Tibial artery (tissue), 4 donors: ENCODE results near the gene FNDC5.

Experiments
- DNase-seq, 2 donors: peaks; one replicate each; pipeline ENCODE4 v3.0.0-alpha.2; 2019
- H3K27ac ChIP-seq, 2 donors: fragments of 200-600 bp; sonication (generic) in 1 of 2; 1 replicate in 1 of 2; 2 replicates in 1 of 2; pipeline ENCODE4 v1.5.1; 2018 to 2019; ENCODE audit warnings: mild to moderate bottlenecking in 1 of 2
- H3K27me3 ChIP-seq, 2 donors: fragments of 200-600 bp; sonication (generic) in 1 of 2; one replicate each; pipeline versions ENCODE4 v1.5.1 to v1.6.0; 2016 to 2019
- H3K36me3 ChIP-seq, 3 donors: fragments of 200-600 bp; sonication (generic) in 2 of 3; one replicate each; pipeline ENCODE4 v1.5.1; 2016 to 2019; ENCODE audit warnings: mild to moderate bottlenecking in 2 of 3
- H3K4me1 ChIP-seq, 4 donors: fragments of 200-600 bp; sonication (generic) in 2 of 4; 1 replicate in 3 of 4; 2 replicates in 1 of 4; pipeline ENCODE4 v1.5.1; 2016 to 2019
- H3K4me3 ChIP-seq, 2 donors: fragments of 200-600 bp; sonication (generic) in 1 of 2; 1 replicate in 1 of 2; 2 replicates in 1 of 2; pipeline ENCODE4 v1.5.1; 2018 to 2019; ENCODE audit warnings: mild to moderate bottlenecking in 2 of 2
- H3K9me3 ChIP-seq, 3 donors: fragments of 200-600 bp; sonication (generic) in 1 of 3; one replicate each; pipeline ENCODE4 v1.5.1; 2016 to 2019
- intact Hi-C: fragments of 100-400 bp; cut with DNase I; formaldehyde crosslinking; loops from one replicate; pipeline ENCODE4 v1.15.0; 2023; ENCODE audit warnings: low total_unique reads
- TF ChIP-seq, protein P1 (sequence below), 2 experiments: fragments of 200-600 bp in 1 of 2; fragments of 450-650 bp in 1 of 2; IDR thresholded peaks; one replicate each; pipeline ENCODE4 v1.5.1; 2017 to 2019; ENCODE audit warnings: antibody characterized with exemption in 2 of 2, mild to moderate bottlenecking in 1 of 2, moderate library complexity in 1 of 2

The FNDC5 gene

GRCh38 chr1:32831878-32832277, 38.8 kb downstream of the FNDC5 start:
- Histone ChIP-seq H3K9me3 (no peaks in the 10 kb centered on the region), H3K4me1 (no peaks in the 10 kb centered on the region), H3K36me3 (peaks cover 73 to 87% (median 81%) of the 10 kb centered on the region in 3 donors), H3K27me3 (no peaks in the 10 kb centered on the region), H3K4me3 (no peak overlapping the region), H3K27ac (no peak overlapping the region)
- TF ChIP-seq, protein P1, sequence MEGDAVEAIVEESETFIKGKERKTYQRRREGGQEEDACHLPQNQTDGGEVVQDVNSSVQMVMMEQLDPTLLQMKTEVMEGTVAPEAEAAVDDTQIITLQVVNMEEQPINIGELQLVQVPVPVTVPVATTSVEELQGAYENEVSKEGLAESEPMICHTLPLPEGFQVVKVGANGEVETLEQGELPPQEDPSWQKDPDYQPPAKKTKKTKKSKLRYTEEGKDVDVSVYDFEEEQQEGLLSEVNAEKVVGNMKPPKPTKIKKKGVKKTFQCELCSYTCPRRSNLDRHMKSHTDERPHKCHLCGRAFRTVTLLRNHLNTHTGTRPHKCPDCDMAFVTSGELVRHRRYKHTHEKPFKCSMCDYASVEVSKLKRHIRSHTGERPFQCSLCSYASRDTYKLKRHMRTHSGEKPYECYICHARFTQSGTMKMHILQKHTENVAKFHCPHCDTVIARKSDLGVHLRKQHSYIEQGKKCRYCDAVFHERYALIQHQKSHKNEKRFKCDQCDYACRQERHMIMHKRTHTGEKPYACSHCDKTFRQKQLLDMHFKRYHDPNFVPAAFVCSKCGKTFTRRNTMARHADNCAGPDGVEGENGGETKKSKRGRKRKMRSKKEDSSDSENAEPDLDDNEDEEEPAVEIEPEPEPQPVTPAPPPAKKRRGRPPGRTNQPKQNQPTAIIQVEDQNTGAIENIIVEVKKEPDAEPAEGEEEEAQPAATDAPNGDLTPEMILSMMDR (IDR thresholded peaks at IDR 0.05) = no peak
- intact Hi-C loops = no loop called here
- no peak for DNase-seq

DNA sequence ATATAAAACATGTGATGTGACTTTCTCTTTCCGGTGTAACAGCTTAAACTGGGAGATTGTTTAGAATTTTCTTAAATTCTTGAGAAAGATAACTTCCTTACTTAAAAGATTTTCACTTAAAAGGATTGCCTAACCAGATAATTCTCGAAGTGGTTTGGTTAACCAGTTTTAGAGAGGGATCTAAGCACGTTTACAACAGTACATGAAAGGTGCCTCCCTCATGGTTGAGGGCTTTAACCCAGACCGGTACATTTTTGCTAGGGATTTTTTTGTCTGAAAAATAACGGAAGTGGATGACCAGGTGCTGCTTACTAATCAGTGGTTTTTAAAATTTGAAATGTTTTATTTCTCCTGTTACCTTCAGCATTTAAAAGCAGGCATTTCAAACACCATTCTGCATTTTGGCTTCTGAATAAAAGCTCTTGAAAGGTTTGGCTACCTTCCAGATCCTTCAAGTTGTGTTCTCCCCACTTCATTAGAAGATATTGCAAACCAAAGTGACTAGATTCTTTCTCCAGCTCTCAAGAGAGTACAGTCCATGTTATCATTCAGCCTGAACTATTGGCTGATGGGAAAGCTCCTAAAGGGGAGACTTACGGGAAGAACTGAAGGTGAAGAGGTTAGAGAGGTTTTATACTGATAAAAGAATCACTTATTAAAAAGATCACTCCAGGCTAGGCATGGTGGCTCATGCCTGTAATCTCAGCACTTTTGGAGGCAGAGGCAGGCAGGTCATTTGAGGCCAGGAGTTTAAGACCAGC, 40.4 kb downstream of the FNDC5 start:
- Histone ChIP-seq H3K9me3 (no peaks in the 10 kb centered on the region), H3K36me3 (peaks cover 83 to 98% (median 88%) of the 10 kb centered on the region in 3 donors), H3K27ac (no peak overlapping the region), H3K4me1 (no peaks in the 10 kb centered on the region), H3K27me3 (no peaks in the 10 kb centered on the region), H3K4me3 (no peak overlapping the region)
- DNase-seq = no peak
- intact Hi-C loops = no loop called here
- TF ChIP-seq, protein P1 (IDR thresholded peaks at IDR 0.05) = no peak

GRCh38 chr1:32828341-32828740, 42.4 kb downstream of the FNDC5 start:
- TF ChIP-seq, protein P1 (IDR thresholded peaks at IDR 0.05) = peak; percentile 24 to 27
- Histone ChIP-seq H3K4me3 (no peak overlapping the region), H3K27ac (no peak overlapping the region), H3K36me3 (peaks cover 69 to 84% (median 70%) of the 10 kb centered on the region in 3 donors), H3K4me1 (no peaks in the 10 kb centered on the region), H3K27me3 (no peaks in the 10 kb centered on the region), H3K9me3 (no peaks in the 10 kb centered on the region)
- intact Hi-C loops = loop anchor here (5.0 kb wide), 1 partner anchor 44 kb away; the partner anchor contains the start of gene FNDC5
- no peak for DNase-seq

DNA sequence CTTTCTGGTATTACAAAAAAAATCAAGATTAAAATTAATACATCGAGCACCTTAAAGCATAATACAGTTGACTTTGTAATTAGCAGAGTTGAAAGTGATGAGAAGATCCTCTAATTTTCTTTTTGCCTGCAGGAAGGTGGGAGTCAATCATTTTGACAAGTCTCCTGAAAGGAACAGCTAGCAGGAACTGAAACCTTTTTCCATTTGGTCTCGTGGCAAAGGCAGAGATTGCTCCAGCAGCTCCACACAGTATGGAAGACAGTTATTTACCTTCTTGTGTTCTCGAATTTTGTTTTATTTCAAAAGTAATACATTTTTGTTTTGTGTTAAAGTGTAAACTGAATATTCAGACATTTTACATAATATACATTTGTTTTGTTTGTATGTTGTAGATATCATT, 45.5 kb downstream of the FNDC5 start:
- no peaks in the 10 kb centered on the region for H3K9me3 ChIP-seq
- DNase-seq = no peak
- H3K27ac ChIP-seq = no peak overlapping the region
- H3K27me3 ChIP-seq = no peaks in the 10 kb centered on the region
- TF ChIP-seq, protein P1 (IDR thresholded peaks at IDR 0.05) = no peak
- no peak overlapping the region for H3K4me3 ChIP-seq
- intact Hi-C loops = loop anchor here (5.0 kb wide), 1 partner anchor 47 kb away; the partner anchor contains the start of gene FNDC5
- peaks cover 43 to 52% (median 44%) of the 10 kb centered on the region in 3 donors for H3K36me3 ChIP-seq
- H3K4me1 ChIP-seq = peaks cover 0 to 6% (median 0%) of the 10 kb centered on the region in 4 donors

GRCh38 chr1:32818804-32819541, 51.7 kb downstream of the FNDC5 start:
- Histone ChIP-seq H3K9me3 (no peaks in the 10 kb centered on the region), H3K27me3 (no peaks in the 10 kb centered on the region), H3K4me3 (peak overlapping the region; percentile 91 to 98), H3K36me3 (no peaks in the 10 kb centered on the region), H3K4me1 (peaks cover 0 to 41% (median 37%) of the 10 kb centered on the region in 4 donors), H3K27ac (peak overlapping the region; percentile 88 to 99)
- TF ChIP-seq, protein P1 (IDR thresholded peaks at IDR 0.05) = no peak
- intact Hi-C loops = loop anchor here (5.0 kb wide), 1 partner anchor 172 kb away; no protein-coding TSS in a partner anchor
- no peak for DNase-seq
